Limb (tissue), 2 donors: ENCODE data around the gene METTL13.
A peak's percentile ranks its signal among the peaks of the same experiment; 100 is the strongest.

ENCODE experiments used
- DNase-seq, 2 donors: peaks; one replicate each; pipeline ENCODE4 v3.0.0-alpha.2; 2016; ENCODE audit errors: extremely low spot score in 2 of 2

Gene METTL13

GRCh38 chr1:171801487-171801891 is 20.0 kb downstream of the METTL13 start:
- DNase-seq = peak; percentile 39 to 59

- DNase-seq = no peak
These were observed 20.7 kb downstream of the METTL13 start for GRCh38 chr1:171802207-171802606.

- no peak for DNase-seq
These were observed 21.6 kb downstream of the METTL13 start for GRCh38 chr1:171803045-171803444.

GRCh38 chr1:171803461-171804022 is 22.1 kb downstream of the METTL13 start:
- no peak for DNase-seq

- no peak for DNase-seq
These were observed 24.1 kb downstream of the METTL13 start for GRCh38 chr1:171805395-171806115.

- DNase-seq = no peak
These were observed 26.1 kb downstream of the METTL13 start for GRCh38 chr1:171807556-171807955.

- DNase-seq = no peak
These were observed 28.4 kb downstream of the METTL13 start for GRCh38 chr1:171809834-171810233.

- DNase-seq = no peak
These were observed 30.2 kb downstream of the METTL13 start for GRCh38 chr1:171811672-171812071.

GRCh38 chr1:171814692-171815091 is 33.2 kb downstream of the METTL13 start:
- DNase-seq = no peak

GRCh38 chr1:171816300-171816901 is 34.9 kb downstream of the METTL13 start:
- DNase-seq = no peak

GRCh38 chr1:171817511-171818265 is 36.2 kb downstream of the METTL13 start:
- DNase-seq = no peak

GRCh38 chr1:171819946-171820345 is 38.5 kb downstream of the METTL13 start:
- DNase-seq = no peak

GRCh38 chr1:171826973-171827372 is 45.5 kb downstream of the METTL13 start:
- DNase-seq = no peak

GRCh38 chr1:171828794-171829193 is 47.3 kb downstream of the METTL13 start:
- no peak for DNase-seq

- DNase-seq = no peak
These were observed 51.8 kb downstream of the METTL13 start for GRCh38 chr1:171833091-171833825.

- DNase-seq = no peak
These were observed 53.4 kb downstream of the METTL13 start for GRCh38 chr1:171834821-171835220.

- DNase-seq = no peak
These were observed 54.4 kb downstream of the METTL13 start for GRCh38 chr1:171835891-171836290.

- peak; percentile 85 to 94 for DNase-seq
These were observed 59.8 kb downstream of the METTL13 start, which contains the start of gene DNM3 for GRCh38 chr1:171841050-171841910. Gene DNM3, plus strand, starts transcription at chr1:171841498. Its CDS starts 159 bp downstream, at chr1:171841657.

- peak in 1 of 2 donors; percentile 57 for DNase-seq
These were observed 60.7 kb downstream of the METTL13 start for GRCh38 chr1:171841931-171842761.
